Right atrium auricular region (tissue), 2 donors: ENCODE measurements around the gene ENPEP. TPM values are rescaled to one million over a fixed set of nuclear protein-coding genes. Genes with fewer than 3 reads are reported as not detected.
A peak's percentile ranks its signal among the peaks of the same experiment; 100 is the strongest.

Experiments
- DNase-seq: peaks from one replicate; pipeline ENCODE4 v3.0.0-alpha.2; 2019; ENCODE audit warnings: low spot score
- H3K27ac ChIP-seq, 2 donors: fragments of 200-600 bp; sonication (generic); 1 replicate in 1 of 2; 2 replicates in 1 of 2; pipeline ENCODE4 v1.5.1; 2016 to 2019
- H3K27me3 ChIP-seq, 2 donors: fragments of 200-600 bp; sonication (generic); one replicate each; pipeline versions ENCODE4 v1.5.1 to v1.6.0; 2017 to 2019
- H3K36me3 ChIP-seq: fragments of 200-600 bp; sonication (generic); one replicate; pipeline ENCODE4 v1.5.1; 2016
- H3K4me1 ChIP-seq, 2 donors: fragments of 200-600 bp; sonication (generic); one replicate each; pipeline versions ENCODE4 v1.5.1 to v1.6.0; 2017 to 2019
- H3K4me3 ChIP-seq, 2 donors: fragments of 200-600 bp; sonication (generic); 1 replicate in 1 of 2; 2 replicates in 1 of 2; pipeline ENCODE4 v1.5.1; 2017 to 2019; ENCODE audit warnings: mild to moderate bottlenecking in 1 of 2, moderate library complexity in 1 of 2
- H3K9me3 ChIP-seq, 2 donors: fragments of 200-600 bp; sonication (generic); one replicate each; pipeline ENCODE4 v1.5.1; 2019
- total RNA-seq, 2 donors: library from RNA; depleted of rRNA; stranded (reverse); fragments of >200 nt; gene quantifications; one replicate each; pipeline ENCODE4 v1.1.0, GENCODE V29; 2016
- TF ChIP-seq, protein P1 (sequence below), 2 donors: fragments of 200-600 bp; sonication (generic); IDR thresholded peaks; one replicate each; pipeline ENCODE4 v1.5.1; 2019; ENCODE audit warnings: antibody characterized with exemption in 2 of 2

Gene ENPEP
- total RNA-seq, 2 donors from 2014 or later, result 3.3 to 3.5 TPM

DNA sequence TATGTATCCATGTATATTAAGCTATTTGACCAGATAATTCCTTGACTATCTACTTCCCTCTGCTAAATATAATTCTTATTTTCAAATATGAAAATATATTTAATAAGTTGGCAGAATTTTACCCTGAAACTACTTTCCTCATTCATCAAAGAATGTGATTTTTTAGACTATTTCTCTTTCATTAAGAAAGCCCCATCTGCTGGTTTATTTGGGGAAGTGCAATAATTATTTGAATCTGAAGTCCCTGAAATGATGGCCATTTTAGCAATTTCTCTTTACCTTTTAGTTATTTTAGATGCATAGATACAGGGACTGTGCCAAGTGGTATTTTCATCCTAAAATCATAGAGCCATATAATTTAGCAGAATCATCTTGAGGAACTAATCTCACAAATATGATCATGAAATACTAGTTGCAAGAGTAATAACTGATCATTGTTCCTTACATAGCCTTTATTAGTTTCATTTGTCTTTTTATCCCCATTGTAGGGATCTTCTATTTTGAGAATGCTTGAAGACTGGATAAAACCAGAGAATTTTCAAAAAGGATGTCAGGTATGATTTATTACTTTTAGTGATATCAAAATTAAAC, 39.0 kb downstream of the ENPEP start:
- H3K36me3 ChIP-seq, result no peaks in the 10 kb centered on the region
- H3K4me1 ChIP-seq, result no peaks in the 10 kb centered on the region
- H3K27ac ChIP-seq, result no peak overlapping the region
- TF ChIP-seq, protein P1, sequence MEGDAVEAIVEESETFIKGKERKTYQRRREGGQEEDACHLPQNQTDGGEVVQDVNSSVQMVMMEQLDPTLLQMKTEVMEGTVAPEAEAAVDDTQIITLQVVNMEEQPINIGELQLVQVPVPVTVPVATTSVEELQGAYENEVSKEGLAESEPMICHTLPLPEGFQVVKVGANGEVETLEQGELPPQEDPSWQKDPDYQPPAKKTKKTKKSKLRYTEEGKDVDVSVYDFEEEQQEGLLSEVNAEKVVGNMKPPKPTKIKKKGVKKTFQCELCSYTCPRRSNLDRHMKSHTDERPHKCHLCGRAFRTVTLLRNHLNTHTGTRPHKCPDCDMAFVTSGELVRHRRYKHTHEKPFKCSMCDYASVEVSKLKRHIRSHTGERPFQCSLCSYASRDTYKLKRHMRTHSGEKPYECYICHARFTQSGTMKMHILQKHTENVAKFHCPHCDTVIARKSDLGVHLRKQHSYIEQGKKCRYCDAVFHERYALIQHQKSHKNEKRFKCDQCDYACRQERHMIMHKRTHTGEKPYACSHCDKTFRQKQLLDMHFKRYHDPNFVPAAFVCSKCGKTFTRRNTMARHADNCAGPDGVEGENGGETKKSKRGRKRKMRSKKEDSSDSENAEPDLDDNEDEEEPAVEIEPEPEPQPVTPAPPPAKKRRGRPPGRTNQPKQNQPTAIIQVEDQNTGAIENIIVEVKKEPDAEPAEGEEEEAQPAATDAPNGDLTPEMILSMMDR (IDR thresholded peaks at IDR 0.05), result peak; percentile 49 to 79
- no peaks in the 10 kb centered on the region for H3K27me3 ChIP-seq
- no peaks in the 10 kb centered on the region for H3K9me3 ChIP-seq
- no peak overlapping the region for H3K4me3 ChIP-seq
- no peak for DNase-seq

DNA sequence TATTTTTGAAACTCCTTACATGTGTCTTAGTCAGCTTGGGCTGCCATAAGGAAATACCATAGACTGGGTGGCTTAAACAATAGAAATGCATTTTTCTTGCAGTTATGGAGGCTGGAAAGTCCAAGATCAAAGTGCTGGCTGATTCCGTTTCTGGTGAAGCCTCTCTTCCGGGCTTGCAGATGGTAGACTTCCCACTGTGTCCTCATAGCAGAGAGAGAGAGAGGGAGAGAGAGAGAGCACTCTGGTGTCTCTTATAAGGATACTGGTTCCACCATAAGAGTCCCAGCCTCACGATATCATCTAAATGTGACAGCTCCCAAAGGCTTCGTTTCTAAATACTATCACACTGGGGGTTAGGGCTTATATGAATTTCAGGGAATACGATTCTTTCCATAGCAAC, 39.7 kb downstream of the ENPEP start:
- Histone ChIP-seq H3K36me3 (no peaks in the 10 kb centered on the region), H3K27me3 (no peaks in the 10 kb centered on the region), H3K9me3 (no peaks in the 10 kb centered on the region), H3K27ac (no peak overlapping the region), H3K4me1 (no peaks in the 10 kb centered on the region), H3K4me3 (peak overlapping the region; percentile 38 to 40)
- TF ChIP-seq, protein P1 (IDR thresholded peaks at IDR 0.05), result no peak
- DNase-seq, result no peak

DNA sequence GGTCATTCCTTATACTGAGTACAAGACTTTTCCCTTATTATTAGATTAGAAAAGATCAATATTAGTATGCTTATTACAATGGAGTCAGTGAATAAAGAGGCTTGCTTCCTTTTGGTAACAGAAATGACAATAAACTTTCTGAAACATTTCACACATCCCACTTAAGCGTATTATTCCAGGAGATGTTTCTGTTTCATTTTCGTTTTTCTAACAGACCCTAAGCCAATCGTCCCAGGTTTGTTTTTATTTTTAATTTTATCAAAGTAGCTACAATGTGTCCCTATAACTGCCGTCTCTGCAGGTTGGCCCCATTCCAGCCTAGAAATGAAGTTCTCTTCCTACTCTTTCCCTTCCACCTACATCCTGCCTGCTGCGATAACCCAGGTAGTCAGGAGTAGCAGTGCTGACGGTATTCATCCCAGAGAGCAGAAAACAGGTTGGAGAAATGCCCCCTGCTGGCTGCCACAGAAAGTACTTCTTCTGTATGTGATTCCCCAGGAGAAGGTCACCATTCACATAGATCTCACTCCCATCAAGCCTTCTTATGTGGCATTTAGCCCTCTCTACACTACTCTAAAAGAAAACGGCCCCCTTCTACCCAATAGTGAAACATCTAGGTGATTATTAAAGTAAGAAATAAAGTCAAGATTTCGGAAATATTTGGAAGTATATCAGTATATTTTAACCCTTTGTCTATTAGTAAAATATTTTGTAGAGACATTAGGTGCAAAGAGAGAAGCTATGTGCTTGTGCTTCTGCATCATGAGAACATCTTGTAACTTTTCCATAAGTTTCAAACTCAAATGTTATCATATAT, 40.4 kb downstream of the ENPEP start:
- DNase-seq, result peak; percentile 81

DNA sequence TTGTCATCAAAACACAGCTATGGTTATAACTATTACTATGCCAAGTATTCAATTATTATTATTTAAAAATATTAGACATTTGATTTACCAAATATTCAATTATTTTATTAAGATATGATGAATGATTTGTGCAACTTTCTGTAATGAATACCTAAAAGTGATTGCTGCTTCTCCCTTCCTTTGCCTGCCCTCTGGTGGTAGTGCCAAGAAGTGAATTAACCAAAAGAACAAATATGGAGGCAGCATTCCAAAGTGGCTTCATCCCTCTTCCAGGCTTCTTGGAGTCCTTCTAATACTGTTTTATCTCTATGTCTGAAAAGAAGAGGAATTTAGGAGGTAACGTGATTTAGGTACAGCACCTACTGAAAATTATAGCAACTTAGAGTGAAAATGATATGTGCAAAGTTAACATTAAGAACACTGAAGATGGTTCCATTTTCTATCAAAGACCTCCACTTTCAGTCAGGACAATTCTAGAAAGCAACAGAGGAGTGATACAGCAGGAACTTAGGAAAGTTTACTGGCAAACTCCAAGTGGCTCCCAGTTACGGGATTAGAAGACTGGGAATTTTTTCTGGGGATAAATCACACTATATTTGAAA, 43.0 kb downstream of the ENPEP start:
- DNase-seq, result no peak
- TF ChIP-seq, protein P1 (IDR thresholded peaks at IDR 0.05), result peak; percentile 38 to 76

More for the DNA sequence above, 40.4 kb downstream of the ENPEP start:
- Histone ChIP-seq H3K27me3 (no peaks in the 10 kb centered on the region), H3K27ac (no peak overlapping the region), H3K4me1 (no peaks in the 10 kb centered on the region), H3K9me3 (no peaks in the 10 kb centered on the region), H3K36me3 (no peaks in the 10 kb centered on the region), H3K4me3 (peak overlapping the region; percentile 38 to 40)
- TF ChIP-seq, protein P1 (IDR thresholded peaks at IDR 0.05), result peak; percentile 65 to 80

DNA sequence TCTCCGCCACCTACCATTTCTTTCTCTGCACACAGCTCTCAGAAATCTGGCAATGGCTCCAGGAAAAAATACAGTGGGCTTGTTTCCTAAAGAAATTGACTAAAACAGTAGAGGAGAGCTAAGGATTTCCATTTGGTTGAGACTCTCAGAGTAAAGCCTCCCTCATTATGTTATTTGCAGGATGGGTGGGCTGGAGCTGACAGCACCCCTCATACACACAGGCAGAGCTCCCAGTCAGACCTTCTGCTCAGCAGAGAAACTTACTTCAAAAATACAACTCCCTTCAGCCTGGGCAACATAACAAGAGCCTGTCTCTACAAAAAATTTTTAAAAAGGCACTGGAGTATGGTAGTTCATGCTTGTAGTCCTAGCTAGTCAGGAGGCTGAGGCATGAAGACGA, 44.9 kb downstream of the ENPEP start:
- Histone ChIP-seq H3K27ac (no peak overlapping the region), H3K4me1 (no peaks in the 10 kb centered on the region), H3K27me3 (no peaks in the 10 kb centered on the region), H3K4me3 (no peak overlapping the region), H3K36me3 (no peaks in the 10 kb centered on the region), H3K9me3 (no peaks in the 10 kb centered on the region)
- TF ChIP-seq, protein P1 (IDR thresholded peaks at IDR 0.05), result no peak
- no peak for DNase-seq

More for the DNA sequence above, 43.0 kb downstream of the ENPEP start:
- Histone ChIP-seq H3K4me3 (no peak overlapping the region), H3K27me3 (no peaks in the 10 kb centered on the region), H3K4me1 (no peaks in the 10 kb centered on the region), H3K36me3 (no peaks in the 10 kb centered on the region), H3K9me3 (no peaks in the 10 kb centered on the region), H3K27ac (no peak overlapping the region)
